HepG2 (cell line): Measurements from ENCODE around the gene ITPR1. TPM values are rescaled to one million over a fixed set of nuclear protein-coding genes. Genes with fewer than 3 reads are reported as not detected.

Source experiments
- ADNP ChIP-seq: sonication (generic); formaldehyde crosslinking; IDR thresholded peaks from 2 replicates; pipeline ENCODE4 v1.4.0; 2020; ENCODE audit warnings: missing genetic modification reagents
- CEBPB ChIP-seq: IDR thresholded peaks from 2 replicates; pipeline ENCODE4 v1.6.1; 2011; ENCODE audit warnings: low read depth, low read length, improper control_type of control experiment, borderline replicate concordance
- FOXK2 ChIP-seq: fragments of 450-650 bp; IDR thresholded peaks from 2 replicates; pipeline ENCODE4 v1.6.1; 2016
- GFI1 ChIP-seq: sonication (generic); formaldehyde crosslinking; IDR thresholded peaks from 2 replicates; pipeline ENCODE4 v1.5.0; 2020; ENCODE audit warnings: missing genetic modification reagents, mild to moderate bottlenecking, borderline replicate concordance
- KLF6 ChIP-seq: IDR thresholded peaks from 2 replicates; pipeline ENCODE4 v1.8.0; 2016; ENCODE audit warnings: missing biosample characterization, missing genetic modification reagents
- MTF2 ChIP-seq: sonication (generic); formaldehyde crosslinking; IDR thresholded peaks from 2 replicates; pipeline ENCODE4 v1.5.0; 2020; ENCODE audit warnings: missing genetic modification reagents, borderline replicate concordance
- PHF21A ChIP-seq: sonication (generic); formaldehyde crosslinking; IDR thresholded peaks from 2 replicates; pipeline ENCODE4 v1.5.0; 2020; ENCODE audit warnings: mild to moderate bottlenecking, missing genetic modification reagents
- SP4 ChIP-seq: sonication (generic); formaldehyde crosslinking; IDR thresholded peaks from 2 replicates; pipeline ENCODE4 v1.8.1; 2023; ENCODE audit warnings: mild to moderate bottlenecking, missing genetic modification reagents
- ZC3H13 ChIP-seq: sonication (generic); formaldehyde crosslinking; IDR thresholded peaks from 2 replicates; pipeline ENCODE4 v1.8.1; 2023; ENCODE audit warnings: mild to moderate bottlenecking, missing genetic modification reagents, moderate library complexity
- ZNF607 ChIP-seq: sonication (generic); formaldehyde crosslinking; IDR thresholded peaks from 2 replicates; pipeline ENCODE4 v1.5.1; 2020; ENCODE audit warnings: missing genetic modification reagents, mild to moderate bottlenecking, borderline replicate concordance
- polyA plus RNA-seq, 8 experiments: library from polyadenylated mRNA; depleted of rRNA in 3 of 8; stranded (reverse) in 7 of 8; unstranded in 1 of 8; fragments of >200 nt; fragmentation: Illumina TruSeq in 4 of 8; extraction: Trizol in 4 of 8; gene quantifications; 2 replicates each; pipeline versions ENCODE4 v1.2.1 to v1.2.3, GENCODE V29; 2011 to 2016; ENCODE audit warnings: low read depth in 4 of 8, missing spikeins in 1 of 8, mixed read lengths in 1 of 8; ENCODE audit not compliant: insufficient read depth in 1 of 8
- total RNA-seq, 5 experiments: library from RNA; depleted of rRNA; stranded (reverse); fragments of >200 nt; fragmentation: Illumina TruSeq; extraction: Trizol; gene quantifications; 2 replicates each; pipeline ENCODE4 v1.2.3, GENCODE V29; 2016; ENCODE audit warnings: low read depth in 1 of 5
- TF ChIP-seq, protein P1 (sequence below): sonication (generic); formaldehyde crosslinking; IDR thresholded peaks from 2 replicates; pipeline ENCODE4 v1.8.1; 2023; ENCODE audit warnings: mild to moderate bottlenecking, missing genetic modification reagents, borderline replicate concordance
- TF ChIP-seq, protein P2 (sequence below): sonication (generic); formaldehyde crosslinking; IDR thresholded peaks from 2 replicates; pipeline ENCODE4 v1.5.1; 2020; ENCODE audit warnings: mild to moderate bottlenecking, missing genetic modification reagents, borderline replicate concordance
- TF ChIP-seq, protein P3 (sequence below), 2 experiments: IDR thresholded peaks; 2 replicates each; pipeline ENCODE4 v1.6.1; 2011 to 2012; ENCODE audit warnings: low read length in 2 of 2, borderline replicate concordance in 1 of 2, low read depth in 1 of 2, mild to moderate bottlenecking in 1 of 2, moderate library complexity in 1 of 2
- TF ChIP-seq, protein P4 (sequence below): sonication (generic); formaldehyde crosslinking; IDR thresholded peaks from 2 replicates; pipeline ENCODE4 v1.5.0; 2020; ENCODE audit warnings: missing genetic modification reagents, mild to moderate bottlenecking, borderline replicate concordance
- TF ChIP-seq, protein P5 (sequence below): sonication (generic); formaldehyde crosslinking; IDR thresholded peaks from 2 replicates; pipeline ENCODE4 v1.4.0; 2020; ENCODE audit warnings: missing genetic modification reagents; ENCODE audit errors: not compliant biosample characterization
- TF ChIP-seq, protein P6 (sequence below): sonication (generic); formaldehyde crosslinking; IDR thresholded peaks from 2 replicates; pipeline ENCODE4 v1.4.0; 2020; ENCODE audit warnings: missing genetic modification reagents

ITPR1 gene
- total and polyA plus RNA-seq, 2 of the 13 experiments (the other 11 are each of a cell fraction or from before 2014, with no cell fraction given) = 10.0 to 11.4 TPM

DNA sequence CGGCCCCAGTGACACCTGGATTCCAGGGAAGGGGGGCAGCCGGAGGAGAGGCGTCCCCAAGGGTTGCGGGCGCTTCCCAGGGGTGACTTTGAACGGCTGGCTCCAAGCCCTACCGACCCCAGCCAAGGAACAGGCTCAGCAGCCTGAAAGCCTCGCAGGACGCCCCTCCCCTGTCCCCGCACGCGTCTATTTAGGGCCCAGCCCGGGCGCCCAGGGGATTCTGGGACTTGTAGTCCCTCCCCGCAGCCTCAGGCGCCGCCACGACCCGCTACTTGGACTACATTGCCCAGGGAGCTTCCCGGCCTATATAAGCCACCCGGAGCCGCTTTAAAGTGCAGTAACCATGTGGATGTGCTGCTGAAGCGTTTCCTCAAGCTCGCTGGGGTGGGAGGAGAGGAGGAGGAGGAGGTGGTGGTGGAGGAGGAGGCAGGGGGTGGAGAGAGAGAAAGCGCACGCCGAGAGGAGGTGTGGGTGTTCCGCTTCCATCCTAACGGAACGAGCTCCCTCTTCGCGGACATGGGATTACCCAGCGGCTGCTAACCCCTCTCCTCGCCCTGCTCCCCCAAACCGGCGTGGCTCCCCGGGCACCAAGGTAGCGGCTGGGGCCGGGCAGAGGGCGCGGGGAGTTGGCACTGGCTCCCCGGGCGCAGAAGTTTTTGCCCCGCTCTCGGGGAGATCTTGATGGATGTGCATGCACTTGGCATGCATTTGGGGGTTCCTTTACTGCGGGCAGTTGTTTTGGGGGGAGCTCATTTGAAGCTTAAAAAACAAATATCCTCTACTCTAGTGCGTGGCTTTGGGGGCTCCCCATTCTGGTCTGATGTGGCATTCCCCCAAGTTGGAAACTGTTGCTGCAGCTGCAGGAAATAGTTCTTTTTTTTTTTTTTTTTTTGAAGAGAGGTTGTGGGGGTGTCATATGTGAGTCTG is at the start of gene ITPR1 (continued):
- TF ChIP-seq SP4 (CRISPR knock-in tag) (peak; percentile 72), PHF21A (no peak), GFI1 (CRISPR knock-in tag) (peak; percentile 63; the same call in 1 of the 2 replicates), CEBPB (no peak), ZNF607 (peak; percentile 81; the same call in 1 of the 2 replicates), FOXK2 (no peak; the same call in 1 of the 2 replicates), ZC3H13 (peak; percentile 63; the same call in 1 of the 2 replicates), KLF6 (no peak; the same call in 1 of the 2 replicates), MTF2 (CRISPR knock-in tag) (no peak), ADNP (no peak)
- TF ChIP-seq, protein P1, sequence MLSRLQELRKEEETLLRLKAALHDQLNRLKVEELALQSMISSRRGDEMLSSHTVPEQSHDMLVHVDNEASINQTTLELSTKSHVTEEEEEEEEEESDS = no peak
- TF ChIP-seq, protein P2, sequence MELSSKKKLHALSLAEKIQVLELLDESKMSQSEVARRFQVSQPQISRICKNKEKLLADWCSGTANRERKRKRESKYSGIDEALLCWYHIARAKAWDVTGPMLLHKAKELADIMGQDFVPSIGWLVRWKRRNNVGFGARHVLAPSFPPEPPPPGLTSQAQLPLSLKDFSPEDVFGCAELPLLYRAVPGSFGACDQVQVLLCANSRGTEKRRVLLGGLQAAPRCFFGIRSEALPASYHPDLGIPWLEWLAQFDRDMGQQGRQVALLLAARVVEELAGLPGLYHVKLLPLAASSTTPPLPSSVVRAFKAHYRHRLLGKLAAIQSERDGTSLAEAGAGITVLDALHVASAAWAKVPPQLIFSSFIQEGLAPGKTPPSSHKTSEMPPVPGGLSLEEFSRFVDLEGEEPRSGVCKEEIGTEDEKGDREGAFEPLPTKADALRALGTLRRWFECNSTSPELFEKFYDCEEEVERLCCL = peak; percentile 19; the same call in 1 of the 2 replicates
- TF ChIP-seq, protein P3, sequence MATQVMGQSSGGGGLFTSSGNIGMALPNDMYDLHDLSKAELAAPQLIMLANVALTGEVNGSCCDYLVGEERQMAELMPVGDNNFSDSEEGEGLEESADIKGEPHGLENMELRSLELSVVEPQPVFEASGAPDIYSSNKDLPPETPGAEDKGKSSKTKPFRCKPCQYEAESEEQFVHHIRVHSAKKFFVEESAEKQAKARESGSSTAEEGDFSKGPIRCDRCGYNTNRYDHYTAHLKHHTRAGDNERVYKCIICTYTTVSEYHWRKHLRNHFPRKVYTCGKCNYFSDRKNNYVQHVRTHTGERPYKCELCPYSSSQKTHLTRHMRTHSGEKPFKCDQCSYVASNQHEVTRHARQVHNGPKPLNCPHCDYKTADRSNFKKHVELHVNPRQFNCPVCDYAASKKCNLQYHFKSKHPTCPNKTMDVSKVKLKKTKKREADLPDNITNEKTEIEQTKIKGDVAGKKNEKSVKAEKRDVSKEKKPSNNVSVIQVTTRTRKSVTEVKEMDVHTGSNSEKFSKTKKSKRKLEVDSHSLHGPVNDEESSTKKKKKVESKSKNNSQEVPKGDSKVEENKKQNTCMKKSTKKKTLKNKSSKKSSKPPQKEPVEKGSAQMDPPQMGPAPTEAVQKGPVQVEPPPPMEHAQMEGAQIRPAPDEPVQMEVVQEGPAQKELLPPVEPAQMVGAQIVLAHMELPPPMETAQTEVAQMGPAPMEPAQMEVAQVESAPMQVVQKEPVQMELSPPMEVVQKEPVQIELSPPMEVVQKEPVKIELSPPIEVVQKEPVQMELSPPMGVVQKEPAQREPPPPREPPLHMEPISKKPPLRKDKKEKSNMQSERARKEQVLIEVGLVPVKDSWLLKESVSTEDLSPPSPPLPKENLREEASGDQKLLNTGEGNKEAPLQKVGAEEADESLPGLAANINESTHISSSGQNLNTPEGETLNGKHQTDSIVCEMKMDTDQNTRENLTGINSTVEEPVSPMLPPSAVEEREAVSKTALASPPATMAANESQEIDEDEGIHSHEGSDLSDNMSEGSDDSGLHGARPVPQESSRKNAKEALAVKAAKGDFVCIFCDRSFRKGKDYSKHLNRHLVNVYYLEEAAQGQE (IDR thresholded peaks at IDR 0.05; ENCODE audit: borderline replicate concordance in 1 of 2, low read depth in 1 of 2, low read length in 2 of 2) = peak in 1 of 2 experiments; percentile 85; a peak in 2 of 4 replicates
- TF ChIP-seq, protein P4, sequence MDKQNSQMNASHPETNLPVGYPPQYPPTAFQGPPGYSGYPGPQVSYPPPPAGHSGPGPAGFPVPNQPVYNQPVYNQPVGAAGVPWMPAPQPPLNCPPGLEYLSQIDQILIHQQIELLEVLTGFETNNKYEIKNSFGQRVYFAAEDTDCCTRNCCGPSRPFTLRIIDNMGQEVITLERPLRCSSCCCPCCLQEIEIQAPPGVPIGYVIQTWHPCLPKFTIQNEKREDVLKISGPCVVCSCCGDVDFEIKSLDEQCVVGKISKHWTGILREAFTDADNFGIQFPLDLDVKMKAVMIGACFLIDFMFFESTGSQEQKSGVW (CRISPR knock-in tag) = no peak
- TF ChIP-seq, protein P5, sequence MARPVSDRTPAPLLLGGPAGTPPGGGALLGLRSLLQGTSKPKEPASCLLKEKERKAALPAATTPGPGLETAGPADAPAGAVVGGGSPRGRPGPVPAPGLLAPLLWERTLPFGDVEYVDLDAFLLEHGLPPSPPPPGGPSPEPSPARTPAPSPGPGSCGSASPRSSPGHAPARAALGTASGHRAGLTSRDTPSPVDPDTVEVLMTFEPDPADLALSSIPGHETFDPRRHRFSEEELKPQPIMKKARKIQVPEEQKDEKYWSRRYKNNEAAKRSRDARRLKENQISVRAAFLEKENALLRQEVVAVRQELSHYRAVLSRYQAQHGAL (CRISPR knock-in tag) = no peak
- TF ChIP-seq, protein P6, sequence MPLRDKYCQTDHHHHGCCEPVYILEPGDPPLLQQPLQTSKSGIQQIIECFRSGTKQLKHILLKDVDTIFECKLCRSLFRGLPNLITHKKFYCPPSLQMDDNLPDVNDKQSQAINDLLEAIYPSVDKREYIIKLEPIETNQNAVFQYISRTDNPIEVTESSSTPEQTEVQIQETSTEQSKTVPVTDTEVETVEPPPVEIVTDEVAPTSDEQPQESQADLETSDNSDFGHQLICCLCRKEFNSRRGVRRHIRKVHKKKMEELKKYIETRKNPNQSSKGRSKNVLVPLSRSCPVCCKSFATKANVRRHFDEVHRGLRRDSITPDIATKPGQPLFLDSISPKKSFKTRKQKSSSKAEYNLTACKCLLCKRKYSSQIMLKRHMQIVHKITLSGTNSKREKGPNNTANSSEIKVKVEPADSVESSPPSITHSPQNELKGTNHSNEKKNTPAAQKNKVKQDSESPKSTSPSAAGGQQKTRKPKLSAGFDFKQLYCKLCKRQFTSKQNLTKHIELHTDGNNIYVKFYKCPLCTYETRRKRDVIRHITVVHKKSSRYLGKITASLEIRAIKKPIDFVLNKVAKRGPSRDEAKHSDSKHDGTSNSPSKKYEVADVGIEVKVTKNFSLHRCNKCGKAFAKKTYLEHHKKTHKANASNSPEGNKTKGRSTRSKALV (CRISPR knock-in tag) = no peak
